ENCODE measurements around the gene TFAP2A.

TFAP2A gene

GRCh38 chr6:10425975-10426780, 11.3 kb upstream of the TFAP2A start:
- DNase-seq (ENCODE audit: low read depth in 2 of 2), result no peak

- no peak for DNase-seq (ENCODE audit: low read depth in 2 of 2)
These were observed 10.5 kb upstream of the TFAP2A start for GRCh38 chr6:10425176-10425974.

GRCh38 chr6:10424040-10424439, 9.2 kb upstream of the TFAP2A start:
- DNase-seq (ENCODE audit: low read depth in 2 of 2), result no peak

GRCh38 chr6:10422737-10423034, 7.8 kb upstream of the TFAP2A start:
- no peak for DNase-seq (ENCODE audit: low read depth in 2 of 2)

GRCh38 chr6:10421921-10422736, 7.3 kb upstream of the TFAP2A start:
- DNase-seq (ENCODE audit: low read depth in 2 of 2), result no peak

GRCh38 chr6:10421158-10421920, 6.5 kb upstream of the TFAP2A start:
- no peak for DNase-seq (ENCODE audit: low read depth in 2 of 2)

GRCh38 chr6:10420546-10421157, 5.8 kb upstream of the TFAP2A start:
- DNase-seq (ENCODE audit: low read depth in 2 of 2), result no peak

- no peak for DNase-seq (ENCODE audit: low read depth in 2 of 2)
These were observed 5.1 kb upstream of the TFAP2A start for GRCh38 chr6:10419749-10420545.

- no peak for DNase-seq (ENCODE audit: low read depth in 2 of 2)
These were observed 4.2 kb upstream of the TFAP2A start for GRCh38 chr6:10418862-10419748.

GRCh38 chr6:10418361-10418861, 3.5 kb upstream of the TFAP2A start:
- no peak for DNase-seq (ENCODE audit: low read depth in 2 of 2)

GRCh38 chr6:10417681-10418104, 2.8 kb upstream of the TFAP2A start:
- no peak for DNase-seq (ENCODE audit: low read depth in 2 of 2)

- DNase-seq (ENCODE audit: low read depth in 2 of 2), result no peak
These were observed 2.2 kb upstream of the TFAP2A start for GRCh38 chr6:10416863-10417641.

- no peak for DNase-seq (ENCODE audit: low read depth in 2 of 2)
These were observed 1.6 kb upstream of the TFAP2A start for GRCh38 chr6:10416516-10416862.

- no peak for DNase-seq (ENCODE audit: low read depth in 2 of 2)
These were observed 975 bp upstream of the TFAP2A start for GRCh38 chr6:10415617-10416480.

GRCh38 chr6:10413850-10414738, 780 bp downstream of the TFAP2A start:
- DNase-seq (ENCODE audit: low read depth in 2 of 2), result no peak

- no peak for DNase-seq (ENCODE audit: low read depth in 2 of 2)
These were observed 1.5 kb downstream of the TFAP2A start for GRCh38 chr6:10413262-10413849.
